GM18858 (cell line): ENCODE measurements around the gene HSH2D.
"Not testable (repeated sequence)": the region's sequence is repeated elsewhere in the genome, so short reads cannot be mapped to it uniquely, and the experiment has no call there.

Experiments used
- ATAC-seq: cut with Tn5 transposase; IDR thresholded peaks from one replicate; pipeline ENCODE4 v1.9.1; 2021; ENCODE audit not compliant: unreplicated experiment

HSH2D gene

GRCh38 chr19:16119075-16119857 lies 24.2 kb upstream of the HSH2D start:
- not testable (repeated sequence) for ATAC-seq

- no peak for ATAC-seq
Observed at GRCh38 chr19:16121141-16121540, 22.3 kb upstream of the HSH2D start.

GRCh38 chr19:16121967-16122366 lies 21.5 kb upstream of the HSH2D start:
- no peak for ATAC-seq

GRCh38 chr19:16124953-16125352 lies 18.5 kb upstream of the HSH2D start:
- no peak for ATAC-seq

GRCh38 chr19:16125737-16126495 lies 17.6 kb upstream of the HSH2D start:
- no peak for ATAC-seq

GRCh38 chr19:16127080-16127479 lies 16.4 kb upstream of the HSH2D start:
- ATAC-seq, result no peak

- ATAC-seq, result no peak
Observed at GRCh38 chr19:16127776-16128371, 15.6 kb upstream of the HSH2D start.

GRCh38 chr19:16131648-16132047 lies 11.8 kb upstream of the HSH2D start:
- no peak for ATAC-seq

- ATAC-seq, result no peak
Observed at GRCh38 chr19:16133818-16134217, 9.7 kb upstream of the HSH2D start.

- no peak for ATAC-seq
Observed at GRCh38 chr19:16134510-16134909, 9.0 kb upstream of the HSH2D start.

GRCh38 chr19:16135430-16136127 lies 7.9 kb upstream of the HSH2D start:
- ATAC-seq, result no peak

- no peak for ATAC-seq
Observed at GRCh38 chr19:16136185-16136999, 7.1 kb upstream of the HSH2D start.

- no peak for ATAC-seq
Observed at GRCh38 chr19:16139752-16140151, 3.7 kb upstream of the HSH2D start.

- ATAC-seq, result no peak
Observed at GRCh38 chr19:16141043-16141442, 2.4 kb upstream of the HSH2D start.

GRCh38 chr19:16142032-16142580 lies 1.4 kb upstream of the HSH2D start:
- ATAC-seq, result no peak

- ATAC-seq, result no peak
Observed at GRCh38 chr19:16144216-16144581, 714 bp downstream of the HSH2D start.

- ATAC-seq, result no peak
Observed at GRCh38 chr19:16146112-16146511, 2.6 kb downstream of the HSH2D start.

- no peak for ATAC-seq
Observed at GRCh38 chr19:16148443-16149229, 5.2 kb downstream of the HSH2D start.

GRCh38 chr19:16153582-16154336 lies 10.3 kb downstream of the HSH2D start:
- no peak for ATAC-seq
